ENCODE data around the gene SDHA. TPM values are rescaled to one million over a fixed set of nuclear protein-coding genes. Genes with fewer than 3 reads are reported as not detected.

Gene SDHA
- total and polyA plus RNA-seq, 10 of the 15 experiments (the other 5 are each of a cell fraction or from before 2014, with no cell fraction given): 63.3 to 205 (median 104) TPM

DNA sequence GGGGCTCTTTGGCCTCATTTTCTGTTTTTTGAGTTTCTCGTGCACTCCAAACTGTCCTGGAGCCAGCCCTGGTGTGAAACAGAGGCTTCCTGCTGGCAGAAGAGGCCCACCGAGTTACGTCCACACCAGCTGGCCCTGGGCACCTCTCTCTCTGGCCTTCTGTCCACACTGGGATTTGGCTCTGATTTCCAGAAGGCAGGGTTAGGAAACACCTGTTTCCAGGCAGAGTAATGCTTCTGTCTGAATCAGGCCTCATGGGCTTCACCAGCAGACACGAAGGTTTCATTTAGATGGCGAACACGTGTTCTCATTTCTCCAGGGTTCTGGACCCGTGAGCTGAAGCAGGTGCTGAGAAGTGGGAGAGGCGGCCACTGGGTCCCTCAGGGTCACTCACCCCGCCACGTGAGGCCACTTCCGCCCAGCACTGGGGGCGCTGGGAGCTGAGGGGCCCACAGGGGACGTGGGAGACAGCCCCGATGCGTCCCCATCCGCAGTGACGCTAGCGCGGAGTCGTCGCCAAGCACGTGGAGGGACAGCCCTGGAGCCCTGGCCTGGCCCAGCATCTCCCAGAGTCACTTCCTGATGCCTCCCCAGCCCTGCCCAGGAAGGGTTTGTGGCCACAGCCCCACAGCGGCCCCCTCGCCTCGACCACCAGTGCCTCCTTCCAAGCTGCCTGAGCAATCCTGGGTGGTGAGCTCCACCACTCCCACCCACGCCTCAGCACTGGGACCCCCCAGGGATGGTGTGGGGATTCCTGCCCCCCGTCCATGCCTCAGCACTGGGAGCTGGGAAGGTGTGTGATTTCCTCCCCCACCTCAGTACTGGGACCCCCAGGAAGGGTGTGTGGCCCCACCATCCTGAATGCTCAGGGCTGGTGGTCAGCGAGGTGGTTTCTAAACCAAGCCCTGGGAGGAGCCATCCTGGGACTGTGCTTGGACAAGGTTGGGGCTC is 31.8 kb upstream of the SDHA start:
- Histone ChIP-seq H3K9ac (ENCODE audit: control insufficient read depth, insufficient read depth, low read length) (no peak overlapping the region), H3K9me3 (replicated peaks; ENCODE audit: control insufficient read depth, insufficient read depth, low read length) (no peaks in the 10 kb centered on the region), H3K36me3 (ENCODE audit: control insufficient read depth in 2 of 2, insufficient read depth in 2 of 2, low read length in 1 of 2) (no peaks in the 10 kb centered on the region), H4K20me1 (ENCODE audit: control insufficient read depth, insufficient read depth) (no peaks in the 10 kb centered on the region; the same call in 1 of the 2 replicates), H3K4me1 (ENCODE audit: control insufficient read depth, insufficient read depth, low read length) (peaks cover 23% of the 10 kb centered on the region), H3K4me3 (no peak overlapping the region), H3K4me2 (ENCODE audit: control insufficient read depth, insufficient read depth) (no peak overlapping the region), H3K79me2 (ENCODE audit: control insufficient read depth, insufficient read depth, low read length) (no peaks in the 10 kb centered on the region), H3K27me3 (replicated peaks in 1 of 2; ENCODE audit: control insufficient read depth in 2 of 2, insufficient read depth in 2 of 2, low read length in 1 of 2) (no peaks in the 10 kb centered on the region; a peak in 3 of 4 replicates), H2AFZ (ENCODE audit: control insufficient read depth, low read depth, low read length) (no peak overlapping the region), H3K27ac (ENCODE audit: control insufficient read depth, insufficient read depth) (no peak overlapping the region)
- WGBS (ENCODE audit: insufficient coverage, insufficient replicate concordance, low lambda C conversion rate, missing lambda C conversion rate): 40% methylated on average over 22 of the region's 28 CpGs
- CTCF ChIA-PET: interaction anchor here (0.7 kb wide), 1 partner anchor 142 kb away, joined by 4 read pairs; no protein-coding TSS in a partner anchor
- POLR2A ChIA-PET: no interaction called here
- BruUV-seq (replicated peaks): no TSS peak
- no peak for DNase-seq (ENCODE audit: low read depth, low spot score)
- RAD21 ChIA-PET (ENCODE audit: unreplicated experiment): no interaction called here
- SMC1A ChIA-PET (ENCODE audit: uncharacterized antibody, unreplicated experiment): interaction anchor here (1.1 kb wide), 1 partner anchor 33 kb away, joined by 3 read pairs; no protein-coding TSS in a partner anchor
- in situ Hi-C loops (cut with MboI): no loop called here
- TF ChIP-seq, protein P1, sequence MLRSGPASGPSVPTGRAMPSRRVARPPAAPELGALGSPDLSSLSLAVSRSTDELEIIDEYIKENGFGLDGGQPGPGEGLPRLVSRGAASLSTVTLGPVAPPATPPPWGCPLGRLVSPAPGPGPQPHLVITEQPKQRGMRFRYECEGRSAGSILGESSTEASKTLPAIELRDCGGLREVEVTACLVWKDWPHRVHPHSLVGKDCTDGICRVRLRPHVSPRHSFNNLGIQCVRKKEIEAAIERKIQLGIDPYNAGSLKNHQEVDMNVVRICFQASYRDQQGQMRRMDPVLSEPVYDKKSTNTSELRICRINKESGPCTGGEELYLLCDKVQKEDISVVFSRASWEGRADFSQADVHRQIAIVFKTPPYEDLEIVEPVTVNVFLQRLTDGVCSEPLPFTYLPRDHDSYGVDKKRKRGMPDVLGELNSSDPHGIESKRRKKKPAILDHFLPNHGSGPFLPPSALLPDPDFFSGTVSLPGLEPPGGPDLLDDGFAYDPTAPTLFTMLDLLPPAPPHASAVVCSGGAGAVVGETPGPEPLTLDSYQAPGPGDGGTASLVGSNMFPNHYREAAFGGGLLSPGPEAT (IDR thresholded peaks at IDR 0.05; ENCODE audit: low read depth): no peak
- TF ChIP-seq SREBF1 (IDR thresholded peaks at IDR 0.05; ENCODE audit: low read length): no peak
- TF ChIP-seq, protein P2, sequence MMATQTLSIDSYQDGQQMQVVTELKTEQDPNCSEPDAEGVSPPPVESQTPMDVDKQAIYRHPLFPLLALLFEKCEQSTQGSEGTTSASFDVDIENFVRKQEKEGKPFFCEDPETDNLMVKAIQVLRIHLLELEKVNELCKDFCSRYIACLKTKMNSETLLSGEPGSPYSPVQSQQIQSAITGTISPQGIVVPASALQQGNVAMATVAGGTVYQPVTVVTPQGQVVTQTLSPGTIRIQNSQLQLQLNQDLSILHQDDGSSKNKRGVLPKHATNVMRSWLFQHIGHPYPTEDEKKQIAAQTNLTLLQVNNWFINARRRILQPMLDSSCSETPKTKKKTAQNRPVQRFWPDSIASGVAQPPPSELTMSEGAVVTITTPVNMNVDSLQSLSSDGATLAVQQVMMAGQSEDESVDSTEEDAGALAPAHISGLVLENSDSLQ (IDR thresholded peaks at IDR 0.05): no peak
- no peak for TF ChIP-seq SMARCA5 (IDR thresholded peaks at IDR 0.05)
- no peak for ATAC-seq
- intact Hi-C loops (cut with micrococcal nuclease; ENCODE audit: unreplicated experiment): no loop called here
- no peak for FAIRE-seq

Data from GM12878 (cell line).